ENCODE measurements around the gene ZNF202.
"Not testable (repeated sequence)": the region's sequence is repeated elsewhere in the genome, so short reads cannot be mapped to it uniquely, and the experiment has no call there.

Gene ZNF202

GRCh38 chr11:123741159-123742030, at the start of gene ZNF202:
ZNF202 (minus strand) TSS chr11:123741660; CDS start chr11:123730888, 10,772 bp downstream.
- in situ Hi-C loops (cut with HindIII; ENCODE audit: low sequenced_read_pairs), result no loop called here

GRCh38 chr11:123783536-123783935, 42.1 kb upstream of the ZNF202 start:
- in situ Hi-C loops (cut with HindIII; ENCODE audit: low sequenced_read_pairs), result no loop called here

- in situ Hi-C loops (cut with HindIII; ENCODE audit: low sequenced_read_pairs), result no loop called here
Measured at GRCh38 chr11:123778511-123778910, 37.1 kb upstream of the ZNF202 start.

GRCh38 chr11:123775715-123776549, 34.5 kb upstream of the ZNF202 start:
- in situ Hi-C loops (cut with HindIII; ENCODE audit: low sequenced_read_pairs), result no loop called here

- in situ Hi-C loops (cut with HindIII; ENCODE audit: low sequenced_read_pairs), result no loop called here
Measured at GRCh38 chr11:123775289-123775688, 33.8 kb upstream of the ZNF202 start.

GRCh38 chr11:123773959-123774358, 32.5 kb upstream of the ZNF202 start:
- in situ Hi-C loops (cut with HindIII; ENCODE audit: low sequenced_read_pairs), result no loop called here

GRCh38 chr11:123773026-123773425, 31.6 kb upstream of the ZNF202 start:
- in situ Hi-C loops (cut with HindIII; ENCODE audit: low sequenced_read_pairs), result no loop called here

GRCh38 chr11:123771664-123772063, 30.2 kb upstream of the ZNF202 start:
- in situ Hi-C loops (cut with HindIII; ENCODE audit: low sequenced_read_pairs), result no loop called here

GRCh38 chr11:123770712-123771111, 29.3 kb upstream of the ZNF202 start:
- in situ Hi-C loops (cut with HindIII; ENCODE audit: low sequenced_read_pairs), result no loop called here

GRCh38 chr11:123765601-123766000, 24.1 kb upstream of the ZNF202 start:
- in situ Hi-C loops (cut with HindIII; ENCODE audit: low sequenced_read_pairs), result no loop called here

- in situ Hi-C loops (cut with HindIII; ENCODE audit: low sequenced_read_pairs), result no loop called here
Measured at GRCh38 chr11:123762422-123762821, 21.0 kb upstream of the ZNF202 start.

GRCh38 chr11:123760894-123761293, 19.4 kb upstream of the ZNF202 start:
- in situ Hi-C loops (cut with HindIII; ENCODE audit: low sequenced_read_pairs), result no loop called here

- in situ Hi-C loops (cut with HindIII; ENCODE audit: low sequenced_read_pairs), result no loop called here
Measured at GRCh38 chr11:123757976-123758375, 16.5 kb upstream of the ZNF202 start.

- in situ Hi-C loops (cut with HindIII; ENCODE audit: low sequenced_read_pairs), result no loop called here
Measured at GRCh38 chr11:123755813-123756212, 14.4 kb upstream of the ZNF202 start.

GRCh38 chr11:123755344-123755743, 13.9 kb upstream of the ZNF202 start:
- in situ Hi-C loops (cut with HindIII; ENCODE audit: low sequenced_read_pairs), result no loop called here

- in situ Hi-C loops (cut with HindIII; ENCODE audit: low sequenced_read_pairs), result no loop called here
Measured at GRCh38 chr11:123754101-123754568, 12.7 kb upstream of the ZNF202 start, which contains the start of gene OR6X1. OR6X1 (minus strand) TSS chr11:123754518; CDS start chr11:123754518, 0 bp downstream.

- in situ Hi-C loops (cut with HindIII; ENCODE audit: low sequenced_read_pairs), result no loop called here
Measured at GRCh38 chr11:123753110-123753509, 11.7 kb upstream of the ZNF202 start.

GRCh38 chr11:123751781-123752180, 10.3 kb upstream of the ZNF202 start:
- in situ Hi-C loops (cut with HindIII; ENCODE audit: low sequenced_read_pairs), result no loop called here

- in situ Hi-C loops (cut with HindIII; ENCODE audit: low sequenced_read_pairs), result not testable (repeated sequence)
Measured at GRCh38 chr11:123748349-123748748, 6.9 kb upstream of the ZNF202 start.

- in situ Hi-C loops (cut with HindIII; ENCODE audit: low sequenced_read_pairs), result no loop called here
Measured at GRCh38 chr11:123745764-123746451, 4.4 kb upstream of the ZNF202 start.

- in situ Hi-C loops (cut with HindIII; ENCODE audit: low sequenced_read_pairs), result no loop called here
Measured at GRCh38 chr11:123742724-123743120, 1.3 kb upstream of the ZNF202 start.
